GM10266 (cell line): ENCODE results near the gene STARD3.
"Not testable (repeated sequence)": the region's sequence is repeated elsewhere in the genome, so short reads cannot be mapped to it uniquely, and the experiment has no call there.

Experiments used
- DNase-seq: peaks from one replicate; pipeline ENCODE4 v3.0.0; 2012; ENCODE audit errors: extremely low spot score
- CTCF ChIP-seq: IDR thresholded peaks from 2 replicates; pipeline ENCODE4 v1.5.1; 2012; ENCODE audit warnings: mild to moderate bottlenecking, low read depth; ENCODE audit not compliant: control insufficient read depth, insufficient read depth; ENCODE audit errors: missing control alignments

Gene STARD3

DNA sequence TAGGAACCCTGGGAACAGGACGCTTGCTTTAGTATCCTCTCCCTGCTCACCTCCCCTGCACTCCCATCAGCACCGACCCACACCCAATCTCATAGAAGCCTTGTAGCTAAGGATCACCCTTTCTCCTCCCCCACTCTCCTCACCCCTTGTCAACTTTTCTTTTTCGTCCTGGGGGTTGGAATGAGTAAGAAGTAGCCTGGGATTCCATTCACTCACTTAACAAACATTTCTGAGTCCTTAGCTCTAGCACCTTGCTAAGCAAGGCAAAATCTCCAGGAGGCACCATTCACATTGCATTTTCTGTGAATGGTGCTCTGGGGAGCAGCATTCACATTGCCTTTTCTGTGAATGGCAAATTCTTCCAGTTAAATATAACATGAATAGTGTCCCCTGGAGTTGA, 52.0 kb downstream of the STARD3 start:
- DNase-seq: no peak
- TF ChIP-seq CTCF: no peak

- DNase-seq: no peak
- TF ChIP-seq CTCF: no peak
Observed at GRCh38 chr17:39694593-39694992, 57.6 kb downstream of the STARD3 start.

DNA sequence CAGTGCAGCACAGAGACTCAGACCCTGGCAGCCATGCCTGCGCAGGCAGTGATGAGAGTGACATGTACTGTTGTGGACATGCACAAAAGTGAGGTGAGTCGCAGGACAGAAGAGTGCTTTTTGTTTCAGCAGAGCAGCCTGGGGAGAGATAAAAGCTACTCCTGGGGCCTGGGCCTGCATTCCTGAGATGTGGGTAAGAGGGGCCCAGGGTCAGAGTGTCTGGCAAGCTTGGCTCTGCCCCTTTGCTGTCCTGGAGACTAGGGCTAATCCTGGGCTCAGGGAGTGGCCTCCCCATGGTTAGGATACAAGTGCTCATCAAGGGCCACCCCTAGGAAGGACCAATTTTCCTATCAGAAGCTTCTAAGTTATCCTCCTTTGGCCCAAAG, 58.1 kb downstream of the STARD3 start:
- no peak for TF ChIP-seq CTCF

GRCh38 chr17:39696731-39697130, 59.8 kb downstream of the STARD3 start:
- no peak for DNase-seq
- no peak for TF ChIP-seq CTCF

More for the DNA sequence above, 58.1 kb downstream of the STARD3 start:
- DNase-seq: no peak

GRCh38 chr17:39697961-39698360, 61.0 kb downstream of the STARD3 start:
- TF ChIP-seq CTCF: no peak
- no peak for DNase-seq

- DNase-seq: not testable (repeated sequence)
Observed at GRCh38 chr17:39699157-39699817, 62.3 kb downstream of the STARD3 start.

GRCh38 chr17:39699818-39700147, 62.8 kb downstream of the STARD3 start, which contains the start of gene ERBB2:
Gene ERBB2, plus strand, starts transcription at chr17:39700064. Its CDS starts 175 bp downstream, at chr17:39700239.
- no peak for DNase-seq
- no peak for TF ChIP-seq CTCF
